IPS DF 4.7 (cell line): Measurements from ENCODE around the gene PRDM7.
"Not testable (repeated sequence)": the region's sequence is repeated elsewhere in the genome, so short reads cannot be mapped to it uniquely, and the experiment has no call there.

Experiments
- DNase-seq: peaks from one replicate; pipeline ENCODE4 v3.0.0-alpha.2; 2013; ENCODE audit warnings: low spot score; ENCODE audit errors: extremely low read depth

The PRDM7 gene

GRCh38 chr16:90077240-90077756 lies at the start of gene PRDM7:
Gene PRDM7, minus strand, starts transcription at chr16:90077331. Its CDS starts 1,421 bp downstream, at chr16:90075910.
- peak; percentile 85 for DNase-seq

- DNase-seq: not testable (repeated sequence)
Measured at GRCh38 chr16:90121846-90122245, 44.7 kb upstream of the PRDM7 start.

GRCh38 chr16:90107617-90108016 lies 30.5 kb upstream of the PRDM7 start:
- not testable (repeated sequence) for DNase-seq

- DNase-seq: not testable (repeated sequence)
Measured at GRCh38 chr16:90107060-90107459, 29.9 kb upstream of the PRDM7 start.

GRCh38 chr16:90106271-90106670 lies 29.1 kb upstream of the PRDM7 start:
- not testable (repeated sequence) for DNase-seq

- DNase-seq: not testable (repeated sequence)
Measured at GRCh38 chr16:90104725-90105124, 27.6 kb upstream of the PRDM7 start.

GRCh38 chr16:90102086-90102884 lies 25.2 kb upstream of the PRDM7 start:
- DNase-seq: not testable (repeated sequence)

- not testable (repeated sequence) for DNase-seq
Measured at GRCh38 chr16:90101332-90101731, 24.2 kb upstream of the PRDM7 start.

GRCh38 chr16:90100790-90101189 lies 23.7 kb upstream of the PRDM7 start:
- not testable (repeated sequence) for DNase-seq

- DNase-seq: not testable (repeated sequence)
Measured at GRCh38 chr16:90100229-90100628, 23.1 kb upstream of the PRDM7 start.

- not testable (repeated sequence) for DNase-seq
Measured at GRCh38 chr16:90098936-90099335, 21.8 kb upstream of the PRDM7 start.

GRCh38 chr16:90097010-90097684 lies 20.0 kb upstream of the PRDM7 start:
- not testable (repeated sequence) for DNase-seq

- DNase-seq: not testable (repeated sequence)
Measured at GRCh38 chr16:90094791-90095190, 17.7 kb upstream of the PRDM7 start.

GRCh38 chr16:90094296-90094695 lies 17.2 kb upstream of the PRDM7 start:
- DNase-seq: not testable (repeated sequence)

- DNase-seq: not testable (repeated sequence)
Measured at GRCh38 chr16:90093799-90094198, 16.7 kb upstream of the PRDM7 start.

- DNase-seq: not testable (repeated sequence)
Measured at GRCh38 chr16:90092781-90093180, 15.7 kb upstream of the PRDM7 start.

- no peak for DNase-seq
Measured at GRCh38 chr16:90084215-90084950, 7.3 kb upstream of the PRDM7 start.

GRCh38 chr16:90083139-90083538 lies 6.0 kb upstream of the PRDM7 start:
- DNase-seq: no peak

GRCh38 chr16:90081606-90081970 lies 4.5 kb upstream of the PRDM7 start:
- no peak for DNase-seq

- no peak for DNase-seq
Measured at GRCh38 chr16:90078579-90078895, 1.4 kb upstream of the PRDM7 start.

GRCh38 chr16:90077757-90078578 lies 837 bp upstream of the PRDM7 start:
- no peak for DNase-seq
